ENCODE measurements around the gene TCL1B.
"Not testable (repeated sequence)": the region's sequence is repeated elsewhere in the genome, so short reads cannot be mapped to it uniquely, and the experiment has no call there.

The TCL1B gene

GRCh38 chr14:95703805-95704204 lies 17.6 kb downstream of the TCL1B start:
- no peak for DNase-seq

- DNase-seq, result no peak
Measured at GRCh38 chr14:95705518-95705917, 19.3 kb downstream of the TCL1B start.

DNA sequence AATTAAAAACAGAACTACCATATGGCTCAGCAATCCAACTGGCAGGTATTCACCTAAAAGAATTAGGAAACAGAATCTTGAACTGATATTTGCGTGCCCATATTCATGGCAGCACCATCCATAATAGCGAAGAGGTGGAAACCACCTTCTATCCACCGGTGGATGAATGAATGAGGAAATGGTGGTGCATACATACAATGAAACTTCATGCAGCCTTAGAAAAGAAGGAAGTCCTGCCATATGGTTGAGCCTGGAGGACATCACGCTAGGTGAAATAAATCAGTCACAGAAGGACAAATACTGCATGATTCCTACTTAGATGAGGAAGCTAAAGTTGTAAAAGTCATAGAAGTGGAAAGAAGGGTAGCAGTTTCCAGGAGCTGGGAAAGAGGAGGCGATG lies 21.1 kb downstream of the TCL1B start:
- DNase-seq, result no peak

GRCh38 chr14:95710106-95710505 lies 23.9 kb downstream of the TCL1B start:
- no peak for DNase-seq

- no peak for DNase-seq
Measured at GRCh38 chr14:95711476-95712176, 25.4 kb downstream of the TCL1B start.

- DNase-seq, result no peak
Measured at GRCh38 chr14:95712398-95712797, 26.2 kb downstream of the TCL1B start.

DNA sequence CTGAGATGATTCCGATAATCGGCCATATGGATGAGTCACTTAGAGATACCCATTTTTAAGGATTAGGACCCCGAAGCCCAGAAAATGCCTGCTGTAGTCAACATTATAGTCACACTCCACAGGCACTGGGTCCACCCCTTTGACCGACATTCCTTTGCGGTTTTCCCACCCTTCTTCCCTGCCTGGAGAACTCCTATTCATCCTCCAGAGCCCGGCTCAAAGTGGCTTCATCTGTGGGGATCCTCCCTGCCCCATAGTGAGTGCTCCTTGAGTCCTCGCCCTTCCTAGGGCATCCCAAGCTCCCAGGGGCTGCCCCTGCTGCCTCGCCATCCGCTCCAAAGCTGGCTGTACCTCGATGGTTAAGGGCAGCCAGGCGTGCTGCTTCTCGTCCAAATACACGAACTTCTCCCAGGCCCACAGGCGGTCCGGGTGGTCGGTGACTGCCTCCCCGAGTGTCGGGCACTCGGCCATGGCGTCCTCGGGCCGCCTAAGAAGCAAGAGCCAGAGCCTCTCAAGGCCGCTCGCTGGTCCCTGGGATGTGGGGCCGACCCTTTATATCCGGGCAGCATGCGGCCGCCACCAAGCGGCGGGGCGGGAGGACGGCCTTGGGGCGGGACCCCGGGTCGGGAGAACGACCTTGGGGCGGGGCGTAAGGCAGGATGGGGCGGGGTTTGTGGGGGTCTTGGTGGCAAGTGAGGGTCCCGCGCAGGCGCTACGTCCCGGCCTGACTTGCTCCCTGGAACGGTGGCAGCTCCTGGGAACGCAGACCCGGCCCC lies 27.6 kb downstream of the TCL1B start, which contains the start of gene TCL1A:
Gene TCL1A (minus strand): TSS at position 530 of the 776 bp plus-strand sequence. CDS start 59 bp downstream, at position 471.
- no peak for DNase-seq

DNA sequence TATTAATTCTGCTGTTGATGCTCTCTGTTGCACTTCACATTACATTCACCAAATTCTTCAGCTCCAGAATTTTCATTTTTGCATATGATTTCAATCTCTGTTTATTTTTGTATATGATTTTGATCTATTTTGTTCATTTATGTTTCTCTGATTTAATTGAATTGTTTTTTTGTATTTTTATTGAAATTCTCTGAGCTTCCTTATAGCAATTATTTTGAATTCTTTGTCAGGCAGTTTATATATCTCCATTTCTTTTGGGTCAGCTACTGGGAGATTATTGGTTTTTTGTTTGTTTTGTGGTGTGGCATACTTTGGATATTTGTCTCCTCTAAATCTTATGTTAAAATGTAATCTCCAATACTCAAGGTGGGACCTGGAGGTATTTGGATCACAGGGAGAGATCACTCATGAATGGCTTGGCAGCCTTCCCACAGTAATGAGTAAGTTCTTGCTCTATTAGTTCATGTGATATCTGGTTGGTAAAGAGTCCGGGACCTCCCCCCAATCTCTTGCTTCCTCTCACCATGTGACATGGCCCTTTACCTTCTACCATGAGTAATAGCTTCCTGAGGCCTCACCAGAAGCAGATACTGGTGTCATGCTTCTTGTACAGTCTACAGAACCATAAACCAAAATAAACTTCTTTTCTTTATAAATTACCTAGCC lies 36.4 kb downstream of the TCL1B start:
- DNase-seq, result no peak

- DNase-seq, result no peak
Measured at GRCh38 chr14:95725685-95726336, 39.6 kb downstream of the TCL1B start.

DNA sequence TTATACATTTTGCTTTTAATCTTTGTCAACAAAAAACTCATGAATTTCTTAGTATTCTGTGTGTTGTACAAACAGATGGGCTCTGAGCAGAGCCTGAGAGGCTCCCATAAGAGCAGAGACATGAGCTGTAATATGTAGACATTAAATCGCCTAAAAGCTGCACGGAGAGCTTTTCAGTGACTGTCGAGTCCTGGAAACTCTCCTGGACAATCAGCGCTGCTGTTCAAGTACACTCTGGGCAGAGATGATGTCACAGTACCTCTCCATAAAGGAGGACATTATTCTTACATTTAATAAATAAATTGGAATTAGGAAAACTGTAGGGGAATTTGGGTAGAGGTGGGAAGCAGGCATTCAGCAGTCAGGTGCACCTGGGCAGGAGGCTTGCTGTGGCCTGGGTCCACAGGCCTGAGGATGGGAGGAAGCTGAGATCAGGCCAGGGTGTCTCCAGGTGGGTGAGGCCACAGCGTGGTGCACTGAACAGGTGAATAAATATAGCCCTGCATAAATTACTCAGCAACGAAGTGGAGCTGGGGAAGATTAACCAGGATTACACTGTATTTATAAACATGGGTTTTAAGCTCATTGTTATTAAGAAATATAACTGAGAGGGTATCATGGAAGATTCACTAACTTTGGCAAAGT lies 41.0 kb downstream of the TCL1B start:
- DNase-seq, result no peak

- not testable (repeated sequence) for DNase-seq
Measured at GRCh38 chr14:95729402-95730028, 43.3 kb downstream of the TCL1B start.

DNA sequence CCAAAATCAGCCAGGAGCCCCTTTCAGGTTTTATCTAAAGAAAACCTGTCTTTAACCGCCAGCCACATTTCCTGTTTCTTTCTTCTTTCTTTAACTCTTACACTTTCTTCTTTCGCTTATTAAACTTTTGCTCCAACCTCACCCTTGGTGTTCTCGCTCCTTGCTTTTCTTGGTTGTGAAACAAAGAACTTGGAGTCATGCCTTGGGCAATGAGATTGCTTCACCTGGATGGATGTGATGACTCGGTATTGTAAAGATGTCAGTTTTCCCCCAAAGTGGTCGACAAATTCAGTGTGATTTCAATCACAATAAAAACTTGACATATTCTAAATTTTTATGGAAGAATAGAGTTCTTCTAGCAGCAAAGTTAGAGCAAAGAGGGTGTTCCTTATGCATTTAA lies 43.9 kb downstream of the TCL1B start:
- DNase-seq, result no peak

DNA sequence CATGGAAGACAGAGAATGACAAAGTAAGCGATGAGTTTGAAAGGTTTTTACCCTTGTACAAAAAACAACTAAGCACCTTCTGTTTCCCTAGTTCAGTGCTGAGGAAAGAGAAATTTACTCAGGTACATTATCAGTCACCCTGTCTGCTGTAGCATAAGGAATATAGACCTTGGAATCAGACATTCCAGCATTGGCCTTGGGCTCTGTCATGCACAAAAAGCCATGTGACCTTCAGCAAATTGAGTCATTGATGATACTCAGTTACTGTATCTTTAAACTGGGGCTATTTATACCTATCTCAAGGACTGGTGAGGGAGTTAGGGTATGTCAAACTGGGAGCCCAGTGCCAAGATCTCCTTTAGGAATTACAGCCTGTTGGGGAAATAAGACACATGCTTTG lies 47.0 kb downstream of the TCL1B start:
- no peak for DNase-seq

DNA sequence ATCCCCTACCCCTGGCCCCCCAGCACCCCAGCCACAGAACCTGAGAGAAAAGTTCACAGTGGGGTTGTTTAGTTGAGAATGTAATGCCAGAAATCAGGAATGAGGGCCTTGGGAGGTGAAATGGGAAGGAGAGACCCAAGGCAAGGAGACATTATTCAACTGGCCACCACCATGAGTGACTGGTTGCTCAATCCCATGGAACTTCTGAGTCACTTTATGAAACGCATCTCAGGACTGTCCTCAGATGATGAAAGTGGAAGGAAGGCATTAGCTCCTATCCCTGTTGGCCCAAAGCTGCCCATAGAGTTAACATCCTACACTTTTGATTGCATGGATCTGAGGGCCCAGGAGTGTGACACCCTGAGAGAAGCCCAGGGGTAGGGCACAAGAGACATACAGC lies 53.1 kb downstream of the TCL1B start:
- DNase-seq, result no peak

DNA sequence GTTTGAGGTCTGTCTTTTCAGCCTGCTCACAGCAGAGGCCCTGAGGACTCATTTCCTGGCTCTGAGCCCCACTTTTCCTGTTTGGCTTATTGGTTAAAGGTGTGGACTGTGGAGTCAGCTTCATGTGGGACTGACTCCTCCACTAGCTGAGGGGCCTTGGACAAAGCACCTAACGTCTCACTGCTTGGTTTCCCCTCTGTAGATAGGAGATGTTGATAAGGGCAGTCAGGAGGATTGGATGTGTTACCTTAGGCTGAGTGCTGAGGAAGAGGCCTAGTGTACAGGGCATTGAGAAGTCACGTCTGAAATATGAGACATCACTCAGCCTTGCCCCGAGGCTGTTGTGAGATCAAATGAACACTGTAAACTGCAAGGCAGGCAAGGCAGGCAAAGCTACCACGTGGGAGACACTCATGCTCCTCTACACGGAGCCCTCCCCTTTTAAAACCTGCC lies 54.8 kb downstream of the TCL1B start:
- DNase-seq, result peak in 1 of 2 experiments; percentile 4

DNA sequence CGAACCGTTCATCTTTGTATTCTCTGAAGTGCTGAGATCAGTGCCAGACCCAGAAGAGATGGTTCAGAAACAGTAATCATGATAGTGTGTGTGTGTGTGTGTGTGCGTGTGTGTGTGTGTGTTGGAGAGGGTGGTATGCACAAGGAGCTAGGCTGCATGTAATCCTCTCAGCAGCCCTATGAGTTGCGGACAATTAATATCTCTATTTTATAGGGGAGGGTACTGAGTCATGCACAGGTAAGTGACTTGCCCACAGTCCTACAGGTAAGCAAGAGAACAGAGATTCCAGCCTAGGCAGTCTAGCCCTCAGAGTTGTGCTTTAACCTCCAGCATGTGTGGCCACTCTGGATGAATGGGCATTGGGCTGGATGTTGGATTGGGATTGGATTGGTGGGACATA lies 55.6 kb downstream of the TCL1B start:
- DNase-seq, result no peak
